ENCODE measurements around the gene EXTL1.

Gene EXTL1

DNA sequence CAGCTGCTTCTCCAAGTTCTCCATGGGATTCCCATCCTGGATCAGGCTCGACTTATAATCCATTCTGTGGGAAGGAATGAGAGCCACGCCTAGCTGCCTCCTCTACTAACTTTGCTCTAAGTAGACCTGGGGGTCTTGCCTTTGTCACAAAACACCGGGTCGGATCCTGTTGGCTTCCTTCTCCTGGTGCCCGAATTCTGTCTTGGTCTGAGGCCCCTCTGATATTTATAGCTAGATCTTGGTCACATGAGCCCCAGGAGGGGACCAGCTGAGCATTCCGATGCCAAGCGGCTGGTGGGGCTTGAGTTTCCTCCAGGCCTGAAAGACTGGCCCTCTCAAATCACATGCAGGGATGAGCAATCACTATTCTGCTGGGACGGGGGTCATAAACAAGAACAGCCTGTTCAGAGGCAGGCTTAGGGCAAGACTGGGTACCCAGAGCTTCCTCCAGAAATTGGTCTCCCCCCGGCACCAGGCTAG is 45.9 kb downstream of the EXTL1 start, which contains the start of gene TRIM63:
TSS of gene TRIM63 (minus strand) at position 199 of the 480 bp plus-strand sequence. CDS start at position 63, 136 bp downstream.
- no peak for TF ChIP-seq EZH2 (IDR thresholded peaks at IDR 0.05; ENCODE audit: borderline replicate concordance, low read length)
- no peak for TF ChIP-seq CTCF (IDR thresholded peaks at IDR 0.05; ENCODE audit: low read length)
- no peak within 1 kb of the TSS for H2AFZ ChIP-seq (ENCODE audit: low read length)
- no peaks in the 10 kb centered on the region for H4K20me1 ChIP-seq (ENCODE audit: insufficient read depth, low read length)
- no peaks in the 10 kb centered on the region for H3K79me2 ChIP-seq (ENCODE audit: insufficient read depth, low read length)
- H3K4me3 ChIP-seq (ENCODE audit: low read depth, low read length, poor library complexity, severe bottlenecking), result no peak within 1 kb of the TSS
- no peaks in the 10 kb centered on the region for H3K9me3 ChIP-seq (ENCODE audit: low read length)
- no peaks in the 10 kb centered on the region for H3K4me1 ChIP-seq (ENCODE audit: insufficient read depth, low read length, severe bottlenecking)
- no peak within 1 kb of the TSS for H3K9ac ChIP-seq (ENCODE audit: low read length)
- H3K36me3 ChIP-seq (ENCODE audit: insufficient read depth, low read length), result no peaks in the 10 kb centered on the region
- no peaks in the 10 kb centered on the region for H3K27me3 ChIP-seq (ENCODE audit: insufficient read depth, low read length)
- no peaks in the 10 kb centered on the region for H3F3A ChIP-seq (ENCODE audit: insufficient read depth, low read length)
- no peak within 1 kb of the TSS for H3K4me2 ChIP-seq (ENCODE audit: low read length)
- H3K9me2 ChIP-seq (ENCODE audit: low read depth, low read length), result no peaks in the 10 kb centered on the region
- no peak within 1 kb of the TSS for H3K27ac ChIP-seq (ENCODE audit: low read depth, low read length, poor library complexity, severe bottlenecking)

DNA sequence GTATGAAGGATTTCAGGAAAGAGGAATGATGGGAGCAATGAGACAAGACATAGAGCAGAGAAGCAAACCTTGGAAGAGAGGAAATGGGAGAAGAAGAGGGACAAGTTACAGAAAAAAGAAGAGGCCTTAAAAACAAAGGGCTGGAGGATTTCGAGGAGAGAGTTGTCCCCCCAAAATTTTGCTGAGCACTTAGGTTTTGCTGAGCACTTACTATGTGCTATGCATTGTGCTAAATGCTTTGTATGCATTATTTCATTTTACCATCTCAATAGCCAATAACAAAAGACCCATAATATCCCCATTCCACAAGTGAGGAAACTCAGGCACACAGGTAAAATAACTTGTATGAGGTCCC is 48.3 kb downstream of the EXTL1 start:
- Histone ChIP-seq H2AFZ (ENCODE audit: low read length) (no peak overlapping the region), H3K36me3 (ENCODE audit: insufficient read depth, low read length) (no peaks in the 10 kb centered on the region), H3K27ac (ENCODE audit: low read depth, low read length, poor library complexity, severe bottlenecking) (no peak overlapping the region), H3K4me1 (ENCODE audit: insufficient read depth, low read length, severe bottlenecking) (no peaks in the 10 kb centered on the region), H3K9ac (ENCODE audit: low read length) (no peak overlapping the region), H3K9me2 (ENCODE audit: low read depth, low read length) (no peaks in the 10 kb centered on the region), H3K27me3 (ENCODE audit: insufficient read depth, low read length) (0 out of 2 replicates have a peak, but pooled peaks cover 3% of the 10 kb centered on the region), H3K9me3 (ENCODE audit: low read length) (no peaks in the 10 kb centered on the region), H3F3A (ENCODE audit: insufficient read depth, low read length) (no peaks in the 10 kb centered on the region), H4K20me1 (ENCODE audit: insufficient read depth, low read length) (no peaks in the 10 kb centered on the region), H3K79me2 (ENCODE audit: insufficient read depth, low read length) (no peaks in the 10 kb centered on the region), H3K4me2 (ENCODE audit: low read length) (no peak overlapping the region), H3K4me3 (ENCODE audit: low read depth, low read length, poor library complexity, severe bottlenecking) (no peak overlapping the region)
- TF ChIP-seq CTCF (IDR thresholded peaks at IDR 0.05; ENCODE audit: low read length) (no peak), EZH2 (IDR thresholded peaks at IDR 0.05; ENCODE audit: borderline replicate concordance, low read length) (no peak)

DNA sequence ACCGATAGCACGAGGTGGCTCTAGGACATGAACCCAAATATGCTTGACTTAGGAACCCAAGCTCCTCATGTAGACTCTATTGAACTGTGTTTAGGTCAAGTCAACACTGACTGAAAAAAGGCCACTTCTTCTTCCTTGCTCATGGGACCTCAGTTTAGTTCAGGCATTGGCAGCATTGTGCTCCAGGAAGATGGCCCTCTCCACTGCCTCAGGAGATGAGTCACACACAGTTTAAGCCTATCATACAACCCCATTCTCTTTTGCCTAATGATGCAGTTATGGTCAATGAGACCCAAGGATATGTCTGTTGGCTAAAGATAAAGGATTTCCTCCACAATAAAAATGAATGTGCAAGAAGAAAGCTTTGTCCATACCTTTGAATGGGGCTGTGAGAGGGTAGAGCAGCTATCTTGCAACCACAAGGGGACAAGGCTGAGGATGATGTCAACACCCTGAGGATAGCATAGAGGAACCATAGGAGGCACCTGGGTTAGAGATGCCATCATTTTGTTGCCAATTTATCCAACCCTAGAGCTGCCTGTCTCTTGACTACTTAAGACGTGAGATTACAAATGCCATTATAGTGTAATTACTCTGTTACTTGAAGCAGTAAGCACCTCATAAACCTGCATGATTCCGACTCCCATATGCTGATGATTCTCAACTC is 48.9 kb downstream of the EXTL1 start:
- no peak overlapping the region for H3K4me3 ChIP-seq (ENCODE audit: low read depth, low read length, poor library complexity, severe bottlenecking)
- H2AFZ ChIP-seq (ENCODE audit: low read length), result no peak overlapping the region
- no peaks in the 10 kb centered on the region for H3K79me2 ChIP-seq (ENCODE audit: insufficient read depth, low read length)
- H3K27ac ChIP-seq (ENCODE audit: low read depth, low read length, poor library complexity, severe bottlenecking), result no peak overlapping the region
- no peak overlapping the region for H3K4me2 ChIP-seq (ENCODE audit: low read length)
- no peaks in the 10 kb centered on the region for H3K9me2 ChIP-seq (ENCODE audit: low read depth, low read length)
- TF ChIP-seq EZH2 (IDR thresholded peaks at IDR 0.05; ENCODE audit: borderline replicate concordance, low read length) (no peak), CTCF (IDR thresholded peaks at IDR 0.05; ENCODE audit: low read length) (no peak)
- H3K36me3 ChIP-seq (ENCODE audit: insufficient read depth, low read length), result no peaks in the 10 kb centered on the region
- no peaks in the 10 kb centered on the region for H3K9me3 ChIP-seq (ENCODE audit: low read length)
- no peak overlapping the region for H3K9ac ChIP-seq (ENCODE audit: low read length)
- H3K4me1 ChIP-seq (ENCODE audit: insufficient read depth, low read length, severe bottlenecking), result no peaks in the 10 kb centered on the region
- no peaks in the 10 kb centered on the region for H3F3A ChIP-seq (ENCODE audit: insufficient read depth, low read length)
- H3K27me3 ChIP-seq (ENCODE audit: insufficient read depth, low read length), result 0 out of 2 replicates have a peak, but pooled peaks cover 3% of the 10 kb centered on the region
- H4K20me1 ChIP-seq (ENCODE audit: insufficient read depth, low read length), result no peaks in the 10 kb centered on the region
